K562 (cell line): ENCODE measurements around the gene SOCS2. TPM values are rescaled to one million over a fixed set of nuclear protein-coding genes. Genes with fewer than 3 reads are reported as not detected.
A peak's percentile ranks its signal among the peaks of the same experiment; 100 is the strongest.

Experiments used
- ADNP ChIP-seq: fragments of 200-800 bp; sonication (Bioruptor generic); IDR thresholded peaks from 2 replicates; pipeline ENCODE4 v1.6.1; 2016; ENCODE audit warnings: missing genetic modification characterization, missing compliant biosample characterization
- BACH1 ChIP-seq: fragments of 200-800 bp; sonication (Bioruptor generic); IDR thresholded peaks from 2 replicates; pipeline ENCODE4 v1.6.1; 2016; ENCODE audit warnings: missing genetic modification characterization, missing compliant biosample characterization
- BHLHE40 ChIP-seq: IDR thresholded peaks from 2 replicates; pipeline ENCODE4 v1.6.1; 2011; ENCODE audit warnings: low read length, improper control_type of control experiment
- DACH1 ChIP-seq: fragments of 450-650 bp; IDR thresholded peaks from 2 replicates; pipeline ENCODE4 v1.6.1; 2018; ENCODE audit not compliant: partially characterized antibody
- DNMT1 ChIP-seq: fragments of 450-650 bp; IDR thresholded peaks from 2 replicates; pipeline ENCODE4 v1.6.1; 2016; ENCODE audit warnings: antibody characterized with exemption, mild to moderate bottlenecking
- DPF2 ChIP-seq: fragments of 450-650 bp; IDR thresholded peaks from 2 replicates; pipeline ENCODE4 v1.6.1; 2016
- KLF13 ChIP-seq: fragments of 450-650 bp; IDR thresholded peaks from 2 replicates; pipeline ENCODE4 v1.6.1; 2016; ENCODE audit warnings: missing genetic modification characterization, low read depth, mild to moderate bottlenecking, missing compliant biosample characterization, moderate library complexity, borderline replicate concordance
- POLR2B ChIP-seq: fragments of 450-650 bp; IDR thresholded peaks from 2 replicates; pipeline ENCODE4 v1.6.1; 2018; ENCODE audit warnings: low read depth; ENCODE audit not compliant: partially characterized antibody
- PTRF ChIP-seq: fragments of 450-650 bp; IDR thresholded peaks from 2 replicates; pipeline ENCODE4 v1.6.1; 2016; ENCODE audit warnings: mild to moderate bottlenecking, missing genetic modification characterization, missing compliant biosample characterization
- PYGO2 ChIP-seq: fragments of 450-650 bp; IDR thresholded peaks from 2 replicates; pipeline ENCODE4 v1.6.1; 2016; ENCODE audit warnings: mild to moderate bottlenecking, missing genetic modification characterization, moderate library complexity, missing compliant biosample characterization
- TSC22D4 ChIP-seq: fragments of 450-650 bp; IDR thresholded peaks from 2 replicates; pipeline ENCODE4 v1.6.1; 2016; ENCODE audit warnings: missing genetic modification characterization, missing biosample characterization, control low read depth
- TSHZ1 ChIP-seq: fragments of 250-450 bp; sonication (Bioruptor Pico); IDR thresholded peaks from 2 replicates; pipeline ENCODE4 v1.4.0; 2020; ENCODE audit warnings: mild to moderate bottlenecking, moderate library complexity
- ZFX ChIP-seq: sonication (generic); formaldehyde crosslinking; IDR thresholded peaks from 2 replicates; pipeline ENCODE4 v1.8.0; 2022; ENCODE audit warnings: mild to moderate bottlenecking, missing genetic modification reagents, moderate library complexity
- ZNF121 ChIP-seq: sonication (generic); formaldehyde crosslinking; conservative IDR thresholded peaks from 2 replicates; pipeline ENCODE4 v1.8.0; 2022; ENCODE audit warnings: missing genetic modification reagents
- ZNF696 ChIP-seq: fragments of 250-450 bp; sonication (Bioruptor Pico); conservative IDR thresholded peaks from 2 replicates; pipeline ENCODE4 v1.4.0; 2020; ENCODE audit warnings: mild to moderate bottlenecking, moderate library complexity
- ZNF707 ChIP-seq: fragments of 250-450 bp; sonication (Bioruptor Pico); conservative IDR thresholded peaks from 2 replicates; pipeline ENCODE4 v1.8.0; 2022; ENCODE audit warnings: inconsistent platforms, mild to moderate bottlenecking, moderate library complexity
- polyA plus RNA-seq, 8 experiments: library from polyadenylated mRNA; depleted of rRNA in 4 of 8; stranded (reverse) in 5 of 8; unstranded in 3 of 8; fragments of >200 nt; fragmentation: Nextera tagmentation in 2 of 8; fragmentation: Illumina TruSeq in 1 of 8; extraction: Ambion mirVana in 2 of 8; extraction: Trizol in 1 of 8; gene quantifications; 2 replicates each; pipeline versions ENCODE4 v1.2.1 to v1.2.3, GENCODE V29; 2011 to 2014; ENCODE audit warnings: inconsistent platforms in 1 of 8, missing spikeins in 1 of 8
- total RNA-seq, 7 experiments: library from RNA; depleted of rRNA in 6 of 7; stranded (reverse); fragments of >200 nt in 6 of 7; fragmentation: Illumina TruSeq in 2 of 7; extraction: Trizol in 2 of 7; gene quantifications; 2 replicates each; pipeline versions ENCODE4 v1.2.1 to v1.2.3, GENCODE V29; 2011 to 2021; ENCODE audit warnings: low replicate concordance in 1 of 7
- TF ChIP-seq, protein P1 (sequence below): sonication (generic); formaldehyde crosslinking; IDR thresholded peaks from 2 replicates; pipeline ENCODE4 v1.9.0; 2022; ENCODE audit warnings: mild to moderate bottlenecking, missing genetic modification reagents

The SOCS2 gene
- total and polyA plus RNA-seq, 9 of the 15 experiments (the other 6 are each of a cell fraction or from before 2014, with no cell fraction given) = 37.0 to 162 (median 98.7) TPM

GRCh38 chr12:93592641-93593406 is 20.3 kb downstream of the SOCS2 start (continued):
- TF ChIP-seq BHLHE40 = no peak
- TF ChIP-seq ZFX (CRISPR knock-in tag) = no peak
- TF ChIP-seq DPF2 = peak; percentile 53; the same call in 1 of the 2 replicates
- no peak for TF ChIP-seq KLF13 (tag)
- no peak for TF ChIP-seq ZNF707 (CRISPR knock-in tag)
- TF ChIP-seq PYGO2 (tag) = no peak
- TF ChIP-seq TSHZ1 (CRISPR knock-in tag) = no peak
- TF ChIP-seq, protein P1, sequence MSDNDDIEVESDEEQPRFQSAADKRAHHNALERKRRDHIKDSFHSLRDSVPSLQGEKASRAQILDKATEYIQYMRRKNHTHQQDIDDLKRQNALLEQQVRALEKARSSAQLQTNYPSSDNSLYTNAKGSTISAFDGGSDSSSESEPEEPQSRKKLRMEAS (CRISPR knock-in tag) = no peak
- TF ChIP-seq POLR2B = no peak
- no peak for TF ChIP-seq ZNF121 (CRISPR knock-in tag)
- TF ChIP-seq DACH1 = no peak
- TF ChIP-seq TSC22D4 (tag) = no peak
- no peak for TF ChIP-seq ZNF696 (CRISPR knock-in tag)
- no peak; the same call in 1 of the 2 replicates for TF ChIP-seq ADNP (tag)
- TF ChIP-seq BACH1 = no peak
- TF ChIP-seq DNMT1 = no peak
- TF ChIP-seq PTRF (tag) = no peak
